ENCODE measurements around the gene BRD1. TPM values are rescaled to one million over a fixed set of nuclear protein-coding genes. Genes with fewer than 3 reads are reported as not detected.

BRD1 gene
- total RNA-seq, 2 donors from 2014 or later = 32.1 to 61.5 TPM

DNA sequence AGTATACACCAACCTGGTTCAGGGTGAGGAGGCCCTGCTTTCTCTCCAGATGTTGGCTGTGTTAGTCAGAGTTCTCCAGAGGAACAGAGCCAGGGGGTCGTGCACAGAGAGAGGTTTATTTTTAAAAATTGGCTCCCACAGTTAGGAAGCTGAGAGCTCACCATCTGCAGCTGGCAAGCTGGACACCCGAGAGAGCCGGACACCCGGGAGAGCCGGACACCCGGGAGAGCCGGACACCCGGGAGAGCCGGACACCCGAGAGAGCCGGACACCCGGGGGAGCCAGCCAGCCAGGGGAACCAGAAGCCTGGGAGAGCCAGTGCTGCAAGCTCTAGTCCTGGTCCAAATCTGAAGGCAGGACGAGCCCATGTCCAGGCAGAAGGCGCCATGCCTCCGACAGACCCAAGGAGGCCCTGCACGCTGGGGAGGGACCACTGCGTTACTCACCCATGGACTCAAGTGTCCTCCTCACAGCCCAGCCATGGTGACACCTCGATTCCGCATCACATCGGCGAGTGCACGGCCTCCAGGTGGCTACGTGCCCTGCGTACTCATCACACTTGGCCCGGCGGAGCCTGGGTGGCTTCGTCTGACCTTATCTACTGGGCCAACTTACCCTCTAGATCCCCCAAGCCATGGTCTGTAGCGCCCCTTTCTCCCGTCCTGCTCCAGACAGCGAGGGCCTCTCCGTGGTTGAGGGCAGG is 99.0 kb downstream of the BRD1 start:
- Histone ChIP-seq H3K4me1 (ENCODE audit: control insufficient read depth in 1 of 2, low read depth in 2 of 2) (no peaks in the 10 kb centered on the region), H3K4me3 (no peak overlapping the region), H3K9me3 (no peaks in the 10 kb centered on the region), H3K27me3 (replicated peaks; ENCODE audit: insufficient read depth) (no peaks in the 10 kb centered on the region), H3K27ac (no peak overlapping the region), H3K36me3 (no peaks in the 10 kb centered on the region)
- no peak for DNase-seq (ENCODE audit: low spot score)
- TF ChIP-seq, protein P1, sequence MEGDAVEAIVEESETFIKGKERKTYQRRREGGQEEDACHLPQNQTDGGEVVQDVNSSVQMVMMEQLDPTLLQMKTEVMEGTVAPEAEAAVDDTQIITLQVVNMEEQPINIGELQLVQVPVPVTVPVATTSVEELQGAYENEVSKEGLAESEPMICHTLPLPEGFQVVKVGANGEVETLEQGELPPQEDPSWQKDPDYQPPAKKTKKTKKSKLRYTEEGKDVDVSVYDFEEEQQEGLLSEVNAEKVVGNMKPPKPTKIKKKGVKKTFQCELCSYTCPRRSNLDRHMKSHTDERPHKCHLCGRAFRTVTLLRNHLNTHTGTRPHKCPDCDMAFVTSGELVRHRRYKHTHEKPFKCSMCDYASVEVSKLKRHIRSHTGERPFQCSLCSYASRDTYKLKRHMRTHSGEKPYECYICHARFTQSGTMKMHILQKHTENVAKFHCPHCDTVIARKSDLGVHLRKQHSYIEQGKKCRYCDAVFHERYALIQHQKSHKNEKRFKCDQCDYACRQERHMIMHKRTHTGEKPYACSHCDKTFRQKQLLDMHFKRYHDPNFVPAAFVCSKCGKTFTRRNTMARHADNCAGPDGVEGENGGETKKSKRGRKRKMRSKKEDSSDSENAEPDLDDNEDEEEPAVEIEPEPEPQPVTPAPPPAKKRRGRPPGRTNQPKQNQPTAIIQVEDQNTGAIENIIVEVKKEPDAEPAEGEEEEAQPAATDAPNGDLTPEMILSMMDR (IDR thresholded peaks at IDR 0.05) = no peak
- no peak for ATAC-seq (ENCODE audit: insufficient number of reproducible peaks, low FRiP score, low read depth)

DNA sequence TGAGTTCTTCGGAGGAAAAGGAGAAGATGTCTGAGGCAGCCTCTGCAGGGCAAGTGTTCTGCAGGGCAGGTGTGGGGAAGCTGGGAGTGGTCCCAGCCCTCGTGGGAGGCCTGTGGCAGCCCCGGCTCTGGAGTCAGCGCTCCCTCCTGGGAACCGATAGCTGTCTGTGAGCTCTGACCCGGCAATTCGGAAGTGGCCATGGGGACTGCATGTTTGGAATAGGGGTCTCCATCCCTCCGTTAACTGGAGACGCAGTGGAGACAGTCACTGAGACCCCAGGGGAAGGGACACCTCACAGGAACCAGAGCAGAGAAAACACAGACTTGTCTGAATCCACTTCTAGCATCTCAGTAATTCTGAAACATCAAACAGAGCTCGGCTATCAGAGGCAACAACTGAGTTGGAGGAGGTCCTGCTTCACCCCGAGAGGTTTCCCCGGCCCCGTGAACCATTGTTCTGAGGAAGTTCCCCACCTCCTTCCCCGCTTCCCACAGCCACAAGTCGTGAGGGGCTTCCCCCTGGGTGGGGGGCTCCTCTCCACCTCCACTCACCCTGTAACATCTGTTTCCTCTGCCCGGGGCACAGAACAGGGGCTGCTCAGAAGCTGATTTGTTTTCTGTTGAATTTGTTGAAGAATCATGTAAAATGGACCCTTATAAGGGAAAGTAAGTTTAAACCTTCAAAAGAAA is 99.6 kb downstream of the BRD1 start:
- Histone ChIP-seq H3K4me1 (ENCODE audit: control insufficient read depth in 1 of 2, low read depth in 2 of 2) (no peaks in the 10 kb centered on the region), H3K36me3 (no peaks in the 10 kb centered on the region), H3K4me3 (no peak overlapping the region), H3K27ac (no peak overlapping the region), H3K9me3 (no peaks in the 10 kb centered on the region), H3K27me3 (replicated peaks; ENCODE audit: insufficient read depth) (no peaks in the 10 kb centered on the region)
- TF ChIP-seq, protein P1 (IDR thresholded peaks at IDR 0.05) = no peak
- DNase-seq (ENCODE audit: low spot score) = no peak
- no peak for ATAC-seq (ENCODE audit: insufficient number of reproducible peaks, low FRiP score, low read depth)

DNA sequence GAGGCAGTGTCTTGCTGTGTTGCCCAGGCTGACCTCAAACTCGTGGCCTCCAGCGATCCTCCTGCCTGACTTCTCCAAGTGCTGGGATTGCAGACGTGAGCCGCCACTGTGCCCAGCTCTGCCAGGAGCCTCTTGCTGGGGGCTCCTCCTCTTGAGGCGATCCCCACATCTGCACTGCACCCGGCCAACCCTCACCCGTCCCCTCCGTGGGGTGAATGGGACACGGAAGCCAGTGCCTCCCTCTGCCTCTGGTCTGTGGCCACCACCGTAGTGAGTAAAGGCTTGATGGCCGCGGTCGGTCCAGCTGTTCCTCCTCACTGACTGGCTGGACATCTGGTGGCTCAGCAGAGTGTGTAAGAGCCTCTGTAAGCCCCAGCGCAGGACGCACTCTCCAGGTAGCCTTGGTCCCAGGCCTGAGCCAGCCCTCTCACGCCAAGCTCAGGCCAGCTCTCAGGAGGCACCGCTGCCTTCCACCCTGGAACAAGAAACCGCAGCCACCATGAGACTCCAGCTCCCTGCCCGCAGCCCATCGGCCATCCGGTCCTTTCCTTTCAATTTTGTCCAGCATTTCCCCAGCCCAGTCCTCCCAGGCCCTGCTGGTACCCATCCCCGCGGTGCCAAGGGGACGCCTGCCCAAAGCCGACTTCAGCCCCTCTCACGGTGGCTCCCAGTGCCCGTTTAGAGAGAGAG is 100.3 kb downstream of the BRD1 start:
- no peak for ATAC-seq (ENCODE audit: insufficient number of reproducible peaks, low FRiP score, low read depth)
- Histone ChIP-seq H3K36me3 (no peaks in the 10 kb centered on the region), H3K27me3 (replicated peaks; ENCODE audit: insufficient read depth) (no peaks in the 10 kb centered on the region), H3K9me3 (no peaks in the 10 kb centered on the region), H3K4me3 (no peak overlapping the region), H3K27ac (no peak overlapping the region), H3K4me1 (ENCODE audit: control insufficient read depth in 1 of 2, low read depth in 2 of 2) (no peaks in the 10 kb centered on the region)
- TF ChIP-seq, protein P1 (IDR thresholded peaks at IDR 0.05) = no peak
- no peak for DNase-seq (ENCODE audit: low spot score)

DNA sequence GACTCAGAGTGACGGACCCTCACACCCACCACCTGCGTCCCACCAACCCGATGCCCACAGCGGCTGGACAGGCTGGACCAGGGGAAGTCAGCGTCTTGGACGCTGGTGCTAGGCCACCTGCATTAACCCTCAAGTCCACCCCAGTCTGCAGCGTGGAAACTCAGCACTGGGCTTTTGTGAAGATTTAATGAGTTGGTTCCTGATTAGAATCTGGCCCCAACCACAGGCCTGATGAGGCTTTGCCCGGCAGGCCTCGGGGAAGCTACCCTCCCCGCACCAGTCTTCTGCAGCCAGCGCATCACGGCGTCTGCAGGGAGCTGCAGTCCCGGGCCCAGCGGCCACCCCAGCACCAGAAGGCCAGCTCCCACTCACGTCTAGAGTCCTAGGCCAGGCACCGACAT is 101.0 kb downstream of the BRD1 start:
- no peaks in the 10 kb centered on the region for H3K27me3 ChIP-seq (replicated peaks; ENCODE audit: insufficient read depth)
- DNase-seq (ENCODE audit: low spot score) (no peak), ATAC-seq (ENCODE audit: insufficient number of reproducible peaks, low FRiP score, low read depth) (no peak)

More for the DNA sequence above, 101.0 kb downstream of the BRD1 start:
- Histone ChIP-seq H3K36me3 (no peaks in the 10 kb centered on the region), H3K4me1 (ENCODE audit: control insufficient read depth in 1 of 2, low read depth in 2 of 2) (no peaks in the 10 kb centered on the region), H3K9me3 (no peaks in the 10 kb centered on the region), H3K27ac (no peak overlapping the region), H3K4me3 (no peak overlapping the region)
- TF ChIP-seq, protein P1 (IDR thresholded peaks at IDR 0.05) = no peak
